ENCODE data around the gene AKAP13. TPM values are rescaled to one million over a fixed set of nuclear protein-coding genes. Genes with fewer than 3 reads are reported as not detected.
A peak's percentile ranks its signal among the peaks of the same experiment; 100 is the strongest.

The AKAP13 gene
- total RNA-seq, 1 experiment from 2014 or later, result 54.5 TPM

- Histone ChIP-seq H3K4me3 (ENCODE audit: low read depth, low read length, poor library complexity, severe bottlenecking) (no peak overlapping the region), H3K36me3 (ENCODE audit: insufficient read depth, low read length, poor library complexity, severe bottlenecking) (no peaks in the 10 kb centered on the region), H3K4me1 (ENCODE audit: insufficient read depth, low read length, poor library complexity, severe bottlenecking) (no peaks in the 10 kb centered on the region), H3K9me3 (ENCODE audit: low read depth, low read length, poor library complexity, severe bottlenecking) (no peaks in the 10 kb centered on the region), H3K27me3 (replicated peaks; ENCODE audit: insufficient read depth, low read depth, low read length, poor library complexity) (no peaks in the 10 kb centered on the region), H3K27ac (ENCODE audit: low read depth, low read length, poor library complexity, severe bottlenecking) (no peak overlapping the region)
- POLR2A ChIA-PET (ENCODE audit: low non-redundant PET), result no interaction called here
- intact Hi-C loops (cut with micrococcal nuclease; ENCODE audit: unreplicated experiment), result loop anchor here (5.0 kb wide), 1 partner anchor 241 kb away; no protein-coding TSS in a partner anchor
- TF ChIP-seq EZH2 (IDR thresholded peaks at IDR 0.05; ENCODE audit: borderline replicate concordance, low read depth, low read length, poor library complexity, severe bottlenecking) (no peak), CTCF (conservative IDR thresholded peaks at IDR 0.05; ENCODE audit: low read depth, low read length) (no peak)
- CTCF ChIA-PET, result no interaction called here
- no peak for DNase-seq (ENCODE audit: low spot score)
- BruUV-seq (replicated peaks), result no TSS peak
Measured at GRCh38 chr15:85591622-85592021, 211.2 kb downstream of the AKAP13 start.

DNA sequence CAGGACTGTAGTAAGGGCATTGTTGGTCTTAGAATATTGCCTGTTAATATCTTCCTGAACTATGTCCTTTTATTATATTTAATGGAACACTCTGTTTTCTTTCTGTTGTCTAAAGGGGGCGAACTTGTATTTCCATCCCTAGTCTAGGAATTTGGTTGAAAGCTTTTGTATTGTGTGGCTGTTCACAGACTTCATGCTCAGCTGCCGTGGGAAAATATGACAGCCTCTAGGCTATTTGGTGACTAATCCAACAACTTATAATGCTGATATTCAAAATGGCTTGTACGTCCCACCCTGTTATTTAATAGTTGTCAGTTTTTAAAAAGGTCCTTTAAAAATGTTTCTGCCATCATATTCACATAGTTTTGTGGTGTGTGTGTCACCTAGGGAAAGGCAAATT, 211.7 kb downstream of the AKAP13 start:
- ChIA-PET POLR2A (ENCODE audit: low non-redundant PET) (no interaction called here), CTCF (no interaction called here)
- Histone ChIP-seq H3K36me3 (ENCODE audit: insufficient read depth, low read length, poor library complexity, severe bottlenecking) (no peaks in the 10 kb centered on the region), H3K4me1 (ENCODE audit: insufficient read depth, low read length, poor library complexity, severe bottlenecking) (no peaks in the 10 kb centered on the region), H3K27me3 (replicated peaks; ENCODE audit: insufficient read depth, low read depth, low read length, poor library complexity) (no peaks in the 10 kb centered on the region), H3K9me3 (ENCODE audit: low read depth, low read length, poor library complexity, severe bottlenecking) (no peaks in the 10 kb centered on the region), H3K27ac (ENCODE audit: low read depth, low read length, poor library complexity, severe bottlenecking) (no peak overlapping the region), H3K4me3 (ENCODE audit: low read depth, low read length, poor library complexity, severe bottlenecking) (no peak overlapping the region)
- intact Hi-C loops (cut with micrococcal nuclease; ENCODE audit: unreplicated experiment), result loop anchor here (5.0 kb wide), 1 partner anchor 240 kb away; no protein-coding TSS in a partner anchor
- TF ChIP-seq CTCF (conservative IDR thresholded peaks at IDR 0.05; ENCODE audit: low read depth, low read length) (peak; percentile 47), EZH2 (IDR thresholded peaks at IDR 0.05; ENCODE audit: borderline replicate concordance, low read depth, low read length, poor library complexity, severe bottlenecking) (no peak)
- DNase-seq (ENCODE audit: low spot score), result peak; percentile 67
- BruUV-seq (replicated peaks), result no TSS peak

- H3K27ac ChIP-seq (ENCODE audit: low read depth, low read length, poor library complexity, severe bottlenecking), result no peak overlapping the region
- no peak overlapping the region for H3K4me3 ChIP-seq (ENCODE audit: low read depth, low read length, poor library complexity, severe bottlenecking)
- no peaks in the 10 kb centered on the region for H3K27me3 ChIP-seq (replicated peaks; ENCODE audit: insufficient read depth, low read depth, low read length, poor library complexity)
- H3K36me3 ChIP-seq (ENCODE audit: insufficient read depth, low read length, poor library complexity, severe bottlenecking), result no peaks in the 10 kb centered on the region
- no peaks in the 10 kb centered on the region for H3K9me3 ChIP-seq (ENCODE audit: low read depth, low read length, poor library complexity, severe bottlenecking)
- TF ChIP-seq EZH2 (IDR thresholded peaks at IDR 0.05; ENCODE audit: borderline replicate concordance, low read depth, low read length, poor library complexity, severe bottlenecking) (no peak), CTCF (conservative IDR thresholded peaks at IDR 0.05; ENCODE audit: low read depth, low read length) (no peak)
- POLR2A ChIA-PET (ENCODE audit: low non-redundant PET), result no interaction called here
- no peak for DNase-seq (ENCODE audit: low spot score)
- H3K4me1 ChIP-seq (ENCODE audit: insufficient read depth, low read length, poor library complexity, severe bottlenecking), result no peaks in the 10 kb centered on the region
- BruUV-seq (replicated peaks), result no TSS peak
- intact Hi-C loops (cut with micrococcal nuclease; ENCODE audit: unreplicated experiment), result loop anchor here (5.0 kb wide), 1 partner anchor 238 kb away; no protein-coding TSS in a partner anchor
- CTCF ChIA-PET, result no interaction called here
Measured at GRCh38 chr15:85593809-85594445, 213.5 kb downstream of the AKAP13 start.

All from A673 (cell line).